ENCODE data around the gene GRK4. TPM values are rescaled to one million over a fixed set of nuclear protein-coding genes. Genes with fewer than 3 reads are reported as not detected.
"Not testable (repeated sequence)": the region's sequence is repeated elsewhere in the genome, so short reads cannot be mapped to it uniquely, and the experiment has no call there.

The GRK4 gene
- 1 to 10 TPM; 6.9 to 9.9 TPM for total RNA-seq

DNA sequence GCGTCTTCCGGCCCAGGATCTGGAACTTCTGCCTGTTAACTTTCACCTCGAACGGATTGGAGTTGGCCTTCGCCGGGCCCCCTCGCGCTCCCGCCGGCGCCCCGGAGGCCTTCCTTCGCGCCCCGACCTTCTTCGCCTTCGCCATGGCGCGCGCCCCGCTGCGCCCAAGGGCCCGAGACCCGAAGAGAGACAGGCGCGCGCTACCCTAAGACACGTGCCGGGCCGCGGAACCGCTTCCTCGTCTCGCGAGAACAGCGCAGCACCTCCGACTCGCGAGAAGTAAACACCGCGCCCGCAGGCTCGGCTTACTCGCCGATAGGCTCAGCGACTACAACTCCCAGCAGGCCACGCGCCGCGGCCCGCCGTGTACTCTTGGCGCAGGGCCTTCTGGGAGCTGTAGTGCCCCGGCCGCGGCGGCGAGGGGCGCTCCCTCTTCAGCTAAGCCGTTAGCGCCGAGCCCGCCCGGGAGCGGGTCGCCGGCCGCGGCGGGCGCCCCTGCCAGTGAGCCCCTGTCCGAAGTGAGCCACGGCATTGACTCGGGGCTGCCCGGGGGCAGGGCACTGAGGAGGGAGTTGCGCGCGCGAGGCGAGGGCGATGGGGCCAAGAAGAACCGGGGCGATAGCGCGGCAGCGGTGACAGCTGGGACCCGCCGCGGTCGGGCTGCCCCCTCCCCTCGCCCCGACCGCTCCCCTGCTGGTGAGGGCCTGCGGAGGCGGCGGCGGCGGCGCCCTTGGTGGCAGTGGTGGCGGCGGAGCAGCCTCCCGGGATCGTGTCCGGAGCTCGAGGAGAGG is at the start of gene GRK4, which contains the start of gene NOP14:
Gene GRK4 (plus strand): TSS at position 397 of the 791 bp plus-strand sequence. CDS start 500 bp downstream, outside the sequence.
Gene NOP14 (minus strand): TSS at position 232 of the 791 bp plus-strand sequence. CDS start 87 bp downstream, at position 145.
- DNase-seq (ENCODE audit: low spot score) (peak; percentile 88), ATAC-seq (ENCODE audit: insufficient number of reproducible peaks, low FRiP score, low read depth) (peak; percentile 93)
- H3K4me3 ChIP-seq = peak within 1 kb of the TSS; percentile 95
- H3K9me3 ChIP-seq = no peaks in the 10 kb centered on the region
- TF ChIP-seq, protein P1, sequence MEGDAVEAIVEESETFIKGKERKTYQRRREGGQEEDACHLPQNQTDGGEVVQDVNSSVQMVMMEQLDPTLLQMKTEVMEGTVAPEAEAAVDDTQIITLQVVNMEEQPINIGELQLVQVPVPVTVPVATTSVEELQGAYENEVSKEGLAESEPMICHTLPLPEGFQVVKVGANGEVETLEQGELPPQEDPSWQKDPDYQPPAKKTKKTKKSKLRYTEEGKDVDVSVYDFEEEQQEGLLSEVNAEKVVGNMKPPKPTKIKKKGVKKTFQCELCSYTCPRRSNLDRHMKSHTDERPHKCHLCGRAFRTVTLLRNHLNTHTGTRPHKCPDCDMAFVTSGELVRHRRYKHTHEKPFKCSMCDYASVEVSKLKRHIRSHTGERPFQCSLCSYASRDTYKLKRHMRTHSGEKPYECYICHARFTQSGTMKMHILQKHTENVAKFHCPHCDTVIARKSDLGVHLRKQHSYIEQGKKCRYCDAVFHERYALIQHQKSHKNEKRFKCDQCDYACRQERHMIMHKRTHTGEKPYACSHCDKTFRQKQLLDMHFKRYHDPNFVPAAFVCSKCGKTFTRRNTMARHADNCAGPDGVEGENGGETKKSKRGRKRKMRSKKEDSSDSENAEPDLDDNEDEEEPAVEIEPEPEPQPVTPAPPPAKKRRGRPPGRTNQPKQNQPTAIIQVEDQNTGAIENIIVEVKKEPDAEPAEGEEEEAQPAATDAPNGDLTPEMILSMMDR (IDR thresholded peaks at IDR 0.05) = no peak
- no peaks in the 10 kb centered on the region for H3K27me3 ChIP-seq (replicated peaks; ENCODE audit: insufficient read depth)
- peak within 1 kb of the TSS; percentile 66 to 84 for H3K27ac ChIP-seq
- H3K4me1 ChIP-seq (ENCODE audit: control insufficient read depth in 1 of 2, low read depth in 2 of 2) = peaks cover 15 to 34% of the 10 kb centered on the region in 2 donors
- no peaks in the 10 kb centered on the region for H3K36me3 ChIP-seq

DNA sequence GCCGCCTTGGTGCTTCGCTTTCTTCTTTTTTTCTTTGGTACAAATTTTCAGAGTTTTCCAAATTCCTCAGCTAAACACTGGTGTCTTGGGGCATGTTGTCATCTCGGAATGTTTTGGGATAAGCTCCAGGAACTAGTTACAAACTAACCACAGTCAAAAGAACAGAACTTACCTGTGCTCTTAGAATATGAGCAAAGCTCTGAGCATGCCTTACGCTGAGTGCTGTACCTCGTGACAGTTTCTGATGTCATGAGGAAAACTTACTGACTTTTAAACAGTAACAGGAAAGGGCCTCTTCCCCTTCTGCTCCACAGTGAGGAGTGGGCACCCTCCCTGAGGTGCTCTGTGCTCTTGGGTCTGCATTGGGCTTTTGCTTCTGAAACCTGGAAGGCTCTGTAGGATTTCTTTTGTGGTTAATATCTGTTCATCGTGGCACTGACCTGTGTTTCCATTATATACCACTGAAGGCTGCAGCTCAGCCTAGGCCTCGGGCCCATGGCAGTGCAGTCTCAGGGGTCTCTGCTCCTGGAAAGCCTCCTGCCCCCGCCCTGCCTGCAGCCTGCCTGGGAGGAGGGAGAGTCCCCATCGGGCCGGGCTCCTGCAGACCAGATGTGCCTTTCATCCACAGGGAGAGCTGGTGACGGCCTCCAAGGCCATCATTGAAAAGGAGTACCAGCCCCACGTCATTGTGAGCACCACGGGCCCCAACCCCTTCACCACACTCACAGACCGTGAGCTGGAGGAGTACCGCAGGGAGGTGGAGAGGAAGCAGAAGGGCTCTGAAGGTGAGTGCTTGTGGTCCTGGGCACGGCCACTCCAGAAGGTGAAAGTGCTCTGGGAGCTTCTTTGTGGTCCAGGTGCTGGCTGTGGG is 48.9 kb upstream of the GRK4 start:
- Histone ChIP-seq H3K36me3 (peaks cover 58% of the 10 kb centered on the region), H3K4me1 (ENCODE audit: control insufficient read depth in 1 of 2, low read depth in 2 of 2) (no peaks in the 10 kb centered on the region), H3K9me3 (no peaks in the 10 kb centered on the region), H3K27ac (no peak overlapping the region), H3K27me3 (replicated peaks; ENCODE audit: insufficient read depth) (no peaks in the 10 kb centered on the region), H3K4me3 (no peak overlapping the region)
- no peak for DNase-seq (ENCODE audit: low spot score)
- TF ChIP-seq, protein P1 (IDR thresholded peaks at IDR 0.05) = no peak
- ATAC-seq (ENCODE audit: insufficient number of reproducible peaks, low FRiP score, low read depth) = no peak

DNA sequence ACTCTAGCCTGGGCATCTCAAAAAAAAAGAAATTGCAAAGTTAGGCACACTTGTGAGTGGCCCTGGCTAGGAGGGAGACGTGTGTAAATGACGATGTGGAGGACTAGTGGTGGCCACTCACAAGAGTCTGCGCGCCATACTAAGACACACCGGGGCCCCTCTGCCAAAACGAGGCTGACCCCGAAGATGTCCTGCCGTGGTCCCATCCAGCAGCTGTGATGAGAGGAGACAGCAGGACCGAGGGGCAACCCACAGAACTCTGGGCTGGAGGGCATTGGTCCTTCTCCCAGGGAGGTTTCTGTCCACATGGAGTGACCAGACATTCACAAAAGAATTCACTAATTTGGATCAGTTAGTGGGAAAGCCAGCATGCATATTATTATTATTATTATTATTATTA is 47.6 kb upstream of the GRK4 start:
- TF ChIP-seq, protein P1 (IDR thresholded peaks at IDR 0.05) = no peak
- Histone ChIP-seq H3K4me3 (no peak overlapping the region), H3K36me3 (peaks cover 49% of the 10 kb centered on the region), H3K27me3 (replicated peaks; ENCODE audit: insufficient read depth) (no peaks in the 10 kb centered on the region), H3K4me1 (ENCODE audit: control insufficient read depth in 1 of 2, low read depth in 2 of 2) (no peaks in the 10 kb centered on the region), H3K27ac (no peak overlapping the region), H3K9me3 (no peaks in the 10 kb centered on the region)
- DNase-seq (ENCODE audit: low spot score) = no peak
- no peak for ATAC-seq (ENCODE audit: insufficient number of reproducible peaks, low FRiP score, low read depth)

DNA sequence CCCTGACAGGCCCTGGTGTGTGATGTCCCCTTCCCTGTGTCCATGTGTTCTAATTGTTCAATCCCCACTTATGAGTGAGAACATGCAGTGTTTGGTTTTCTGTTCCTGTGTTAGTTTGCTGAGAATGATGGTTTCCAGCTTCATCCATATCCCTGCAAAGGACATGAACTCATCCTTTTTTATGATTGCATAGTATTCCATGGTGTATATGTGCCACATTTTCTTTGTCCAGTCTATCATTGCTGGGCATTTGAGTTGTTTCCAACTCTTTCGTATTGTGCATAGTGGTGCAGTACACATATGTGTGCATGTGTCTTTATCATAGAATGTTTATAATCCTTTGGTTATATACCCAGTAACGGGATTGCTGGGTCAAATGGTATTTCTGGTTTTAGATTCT is 46.7 kb upstream of the GRK4 start:
- H3K27ac ChIP-seq; H3K4me3 ChIP-seq; H3K4me1 ChIP-seq (ENCODE audit: control insufficient read depth in 1 of 2, low read depth in 2 of 2); ATAC-seq (ENCODE audit: insufficient number of reproducible peaks, low FRiP score, low read depth); H3K9me3 ChIP-seq; H3K27me3 ChIP-seq (replicated peaks; ENCODE audit: insufficient read depth); DNase-seq (ENCODE audit: low spot score): not testable (repeated sequence)
- peaks cover 45% of the 10 kb centered on the region for H3K36me3 ChIP-seq

DNA sequence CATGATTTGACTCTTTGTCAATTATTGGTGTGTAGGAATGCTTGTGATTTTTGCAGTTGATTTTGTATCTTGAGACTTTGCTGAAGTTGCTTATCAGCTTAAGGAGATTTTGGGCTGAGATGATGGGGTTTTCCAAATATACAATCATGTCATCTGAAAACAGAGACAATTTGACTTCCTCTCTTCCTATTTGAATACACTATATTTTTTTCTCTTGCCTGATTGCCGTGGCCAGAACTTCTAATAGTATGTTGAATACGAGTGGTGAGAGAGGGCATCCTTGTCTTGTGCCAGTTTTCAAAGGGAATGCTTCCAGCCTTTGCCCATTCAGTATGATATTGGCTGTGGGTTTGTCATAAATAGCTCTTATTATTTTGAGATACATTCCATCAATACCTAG is 45.1 kb upstream of the GRK4 start:
- H3K27me3 ChIP-seq (replicated peaks; ENCODE audit: insufficient read depth); H3K4me3 ChIP-seq; ATAC-seq (ENCODE audit: insufficient number of reproducible peaks, low FRiP score, low read depth); H3K27ac ChIP-seq; H3K9me3 ChIP-seq; DNase-seq (ENCODE audit: low spot score); H3K4me1 ChIP-seq (ENCODE audit: control insufficient read depth in 1 of 2, low read depth in 2 of 2): not testable (repeated sequence)
- H3K36me3 ChIP-seq = peaks cover 29% of the 10 kb centered on the region

DNA sequence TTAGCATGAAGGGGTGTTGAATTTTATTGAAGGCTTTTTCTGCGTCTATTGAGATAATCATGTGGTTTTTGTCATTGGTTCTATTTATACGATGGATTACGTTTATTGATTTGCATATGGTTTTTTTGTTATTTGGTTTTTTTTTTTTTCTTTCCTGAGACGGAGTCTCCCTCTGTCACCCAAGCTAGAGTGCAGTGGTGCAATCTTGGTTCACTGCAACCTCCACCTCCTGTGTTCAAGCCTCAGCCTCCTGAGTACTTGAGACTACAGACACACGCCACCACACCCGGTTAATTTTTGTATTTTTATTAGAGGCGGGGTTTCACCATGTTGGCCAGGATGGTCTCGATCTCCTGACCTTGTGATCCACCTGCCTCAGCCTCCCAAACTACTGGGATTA is 44.7 kb upstream of the GRK4 start:
- not testable (repeated sequence) for H3K27me3 ChIP-seq (replicated peaks; ENCODE audit: insufficient read depth); H3K4me1 ChIP-seq (ENCODE audit: control insufficient read depth in 1 of 2, low read depth in 2 of 2); H3K4me3 ChIP-seq; ATAC-seq (ENCODE audit: insufficient number of reproducible peaks, low FRiP score, low read depth); DNase-seq (ENCODE audit: low spot score); H3K27ac ChIP-seq; H3K9me3 ChIP-seq
- peaks cover 24% of the 10 kb centered on the region for H3K36me3 ChIP-seq

DNA sequence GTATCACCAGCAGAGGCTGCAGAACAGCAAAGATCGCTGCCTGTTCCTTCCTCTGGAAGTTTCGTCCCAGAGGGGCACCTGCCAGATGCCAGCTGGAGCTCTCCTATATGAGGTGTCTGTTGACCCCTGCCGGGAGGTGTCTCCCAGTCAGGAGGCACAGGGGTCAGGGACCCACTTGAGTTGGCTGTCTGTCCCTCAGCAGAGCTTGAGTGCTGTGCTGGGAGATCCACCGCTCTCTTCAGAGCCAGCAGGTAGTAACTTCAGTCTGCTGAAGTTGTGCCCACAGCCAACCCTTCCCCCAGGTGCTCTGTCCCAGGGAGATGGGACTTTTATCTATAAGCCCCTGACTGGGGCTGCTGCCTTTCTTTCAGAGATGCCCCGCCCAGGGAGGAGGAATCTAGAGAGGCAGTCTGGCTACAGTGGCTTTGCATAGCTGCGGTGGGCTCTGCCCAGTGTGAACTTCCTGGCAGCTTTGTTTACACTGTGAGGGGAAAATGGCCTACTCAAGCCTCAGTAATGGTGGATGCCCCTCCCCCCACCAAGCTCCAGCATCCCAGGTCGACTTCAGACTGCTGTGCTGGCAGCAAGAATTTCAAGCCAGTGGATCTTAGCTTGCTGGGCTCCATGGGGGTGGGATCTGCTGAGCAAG is 40.8 kb upstream of the GRK4 start:
- not testable (repeated sequence) for ATAC-seq (ENCODE audit: insufficient number of reproducible peaks, low FRiP score, low read depth); DNase-seq (ENCODE audit: low spot score); H3K27ac ChIP-seq; H3K4me1 ChIP-seq (ENCODE audit: control insufficient read depth in 1 of 2, low read depth in 2 of 2); H3K9me3 ChIP-seq; H3K4me3 ChIP-seq; H3K27me3 ChIP-seq (replicated peaks; ENCODE audit: insufficient read depth)
- peaks cover 28% of the 10 kb centered on the region for H3K36me3 ChIP-seq

All from thoracic aorta (tissue), 2 donors.